Smooth muscle cell (in vitro differentiated cells): ENCODE measurements around the gene ERP44. TPM values are rescaled to one million over a fixed set of nuclear protein-coding genes. Genes with fewer than 3 reads are reported as not detected.
A peak's percentile ranks its signal among the peaks of the same experiment; 100 is the strongest.
"Not testable (repeated sequence)": the region's sequence is repeated elsewhere in the genome, so short reads cannot be mapped to it uniquely, and the experiment has no call there.

Experiments used
- DNase-seq: peaks from one replicate; lab custom pipeline; 2025; ENCODE audit not compliant: unreplicated experiment; lab: John Stamatoyannopoulos, UW
- H2AFZ ChIP-seq: fragments of 200-600 bp; sonication (generic); 2 replicates; pipeline ENCODE4 v1.6.0; 2016; ENCODE audit warnings: antibody characterized with exemption, low read depth, mild to moderate bottlenecking
- H3F3A ChIP-seq: fragments of 200-600 bp; sonication (generic); 2 replicates; pipeline ENCODE4 v1.6.0; 2017; ENCODE audit warnings: antibody characterized with exemption, low read depth
- H3K27ac ChIP-seq: fragments of 200-600 bp; sonication (generic); 2 replicates; pipeline ENCODE4 v1.5.1; 2016; ENCODE audit warnings: low read depth, mild to moderate bottlenecking
- H3K27me3 ChIP-seq: fragments of 200-600 bp; sonication (generic); 2 replicates; pipeline ENCODE4 v1.6.1; 2016; ENCODE audit warnings: low read depth, mild to moderate bottlenecking
- H3K36me3 ChIP-seq: fragments of 200-600 bp; sonication (generic); 2 replicates; pipeline ENCODE4 v1.5.1; 2016; ENCODE audit warnings: low read depth
- H3K4me1 ChIP-seq: fragments of 200-600 bp; sonication (generic); 2 replicates; pipeline ENCODE4 v1.5.1; 2016; ENCODE audit warnings: low read depth
- H3K4me2 ChIP-seq: fragments of 200-600 bp; sonication (generic); 2 replicates; pipeline ENCODE4 v1.6.0; 2016; ENCODE audit warnings: mild to moderate bottlenecking
- H3K4me3 ChIP-seq: fragments of 200-600 bp; sonication (generic); 2 replicates; pipeline ENCODE4 v1.5.1; 2016; ENCODE audit warnings: mild to moderate bottlenecking
- H3K79me2 ChIP-seq: fragments of 200-600 bp; sonication (generic); 2 replicates; pipeline ENCODE4 v1.6.0; 2016; ENCODE audit warnings: low read depth, mild to moderate bottlenecking
- H3K9ac ChIP-seq: fragments of 200-600 bp; sonication (generic); 2 replicates; pipeline ENCODE4 v1.6.0; 2016; ENCODE audit warnings: low read depth
- H3K9me3 ChIP-seq: fragments of 200-600 bp; sonication (generic); replicated peaks from 2 replicates; pipeline ENCODE4 v1.5.1; 2016; ENCODE audit warnings: low read depth
- H4K20me1 ChIP-seq: fragments of 200-600 bp; sonication (generic); 2 replicates; pipeline ENCODE4 v1.6.0; 2016; ENCODE audit warnings: low read depth
- CTCF ChIP-seq: fragments of 200-600 bp; sonication (generic); IDR thresholded peaks from 2 replicates; pipeline ENCODE4 v1.5.1; 2017; ENCODE audit warnings: borderline replicate concordance, mild to moderate bottlenecking, antibody characterized with exemption; ENCODE audit not compliant: insufficient read depth, poor library complexity, severe bottlenecking
- WGBS: methylation state at CpG from one replicate; pipeline ENCODE4 v1.1.7; 2016; ENCODE audit warnings: low lambda C conversion rate; 5-methylcytosine and 5-hydroxymethylcytosine counted together
- polyA plus RNA-seq: library from polyadenylated mRNA; unstranded; fragments of >200 nt; fragmentation: Nextera tagmentation; extraction: Ambion mirVana; gene quantifications from 2 replicates; pipeline ENCODE4 v1.2.1, GENCODE V29; 2016
- total RNA-seq: library from RNA; depleted of rRNA; stranded (reverse); fragments of >200 nt; gene quantifications from 2 replicates; pipeline ENCODE4 v1.2.3, GENCODE V29; 2014

Gene ERP44
- total RNA-seq: 32.0 and 39.6 TPM in 2 replicates
- 35.4 and 38.5 TPM in 2 replicates for polyA plus RNA-seq

- peak; percentile 87 for DNase-seq
- Histone ChIP-seq H3K27ac (peak within 1 kb of the TSS; percentile 76), H3K4me1 (peaks cover 15% of the 10 kb centered on the region), H3K79me2 (peaks cover 49% of the 10 kb centered on the region), H3K4me3 (peak within 1 kb of the TSS; percentile 69), H3K27me3 (no peaks in the 10 kb centered on the region), H2AFZ (peak within 1 kb of the TSS; percentile 91), H4K20me1 (peaks cover 38% of the 10 kb centered on the region), H3F3A (no peaks in the 10 kb centered on the region), H3K4me2 (peak within 1 kb of the TSS; percentile 88), H3K36me3 (no peaks in the 10 kb centered on the region), H3K9ac (peak within 1 kb of the TSS; percentile 79), H3K9me3 (no peaks in the 10 kb centered on the region)
- no peak for TF ChIP-seq CTCF
- under 1% methylated on average over 52 of the region's 54 CpGs for WGBS
Measured at GRCh38 chr9:100098887-100099721, at the start of gene ERP44, which contains the start of gene INVS. Gene ERP44 (minus strand): TSS chr9:100099000. CDS start chr9:100098840, 160 bp downstream. Gene INVS (plus strand): TSS chr9:100099243. CDS start chr9:100104522, 5,279 bp downstream.

GRCh38 chr9:100145976-100146375, 47.2 kb upstream of the ERP44 start:
- H2AFZ ChIP-seq, H3K27me3 ChIP-seq, H3K27ac ChIP-seq, H3K4me1 ChIP-seq, H3K36me3 ChIP-seq, H3K79me2 ChIP-seq, H3K9ac ChIP-seq, H3K4me2 ChIP-seq, H3K9me3 ChIP-seq, H3K4me3 ChIP-seq, DNase-seq, H3F3A ChIP-seq: not testable (repeated sequence)
- WGBS: 51% methylated on average over 8 of the region's 8 CpGs
- H4K20me1 ChIP-seq: peaks cover 21% of the 10 kb centered on the region

- 37% methylated on average over 15 of the region's 15 CpGs for WGBS
- not testable (repeated sequence) for H3K9me3 ChIP-seq, H2AFZ ChIP-seq, H3F3A ChIP-seq, H3K4me2 ChIP-seq, H3K4me3 ChIP-seq, H3K27me3 ChIP-seq, H3K79me2 ChIP-seq, DNase-seq, H3K27ac ChIP-seq, H3K9ac ChIP-seq, H3K36me3 ChIP-seq
- peaks cover 12% of the 10 kb centered on the region for H3K4me1 ChIP-seq
- H4K20me1 ChIP-seq: peaks cover 21% of the 10 kb centered on the region
Measured at GRCh38 chr9:100145167-100145934, 46.6 kb upstream of the ERP44 start.

GRCh38 chr9:100141862-100142261, 43.1 kb upstream of the ERP44 start:
- H3K9me3 ChIP-seq, H3K27ac ChIP-seq, H3K4me3 ChIP-seq, H3K79me2 ChIP-seq, H3K4me2 ChIP-seq, H3K27me3 ChIP-seq, H3F3A ChIP-seq, H3K36me3 ChIP-seq, H2AFZ ChIP-seq, DNase-seq, H3K9ac ChIP-seq: not testable (repeated sequence)
- WGBS: 70% methylated on average over 9 of the region's 9 CpGs
- Histone ChIP-seq H3K4me1 (peaks cover 16% of the 10 kb centered on the region), H4K20me1 (peaks cover 21% of the 10 kb centered on the region)

- DNase-seq, H3K79me2 ChIP-seq, H3K9me3 ChIP-seq, H3K4me3 ChIP-seq, H3K27me3 ChIP-seq, H3K36me3 ChIP-seq, H3K4me2 ChIP-seq, H3K9ac ChIP-seq, H3F3A ChIP-seq, H2AFZ ChIP-seq, H3K27ac ChIP-seq: not testable (repeated sequence)
- WGBS: 71% methylated on average over 6 of the region's 6 CpGs
- peaks cover 27% of the 10 kb centered on the region for H4K20me1 ChIP-seq
- peaks cover 15% of the 10 kb centered on the region for H3K4me1 ChIP-seq
Measured at GRCh38 chr9:100140303-100140702, 41.5 kb upstream of the ERP44 start.

- H4K20me1 ChIP-seq, H3K27ac ChIP-seq, H3K9ac ChIP-seq, H3K4me1 ChIP-seq, H3K4me3 ChIP-seq, H3K27me3 ChIP-seq, H3K4me2 ChIP-seq, H3F3A ChIP-seq, H3K36me3 ChIP-seq, H3K79me2 ChIP-seq, H3K9me3 ChIP-seq, H2AFZ ChIP-seq, DNase-seq: not testable (repeated sequence)
- 87% methylated on average over 5 of the region's 5 CpGs for WGBS
Measured at GRCh38 chr9:100136799-100137198, 38.0 kb upstream of the ERP44 start.
